ENCODE measurements around the gene CCK.

CCK gene

GRCh38 chr3:42267878-42268277 is 1.9 kb upstream of the CCK start:
- no peak for DNase-seq

DNA sequence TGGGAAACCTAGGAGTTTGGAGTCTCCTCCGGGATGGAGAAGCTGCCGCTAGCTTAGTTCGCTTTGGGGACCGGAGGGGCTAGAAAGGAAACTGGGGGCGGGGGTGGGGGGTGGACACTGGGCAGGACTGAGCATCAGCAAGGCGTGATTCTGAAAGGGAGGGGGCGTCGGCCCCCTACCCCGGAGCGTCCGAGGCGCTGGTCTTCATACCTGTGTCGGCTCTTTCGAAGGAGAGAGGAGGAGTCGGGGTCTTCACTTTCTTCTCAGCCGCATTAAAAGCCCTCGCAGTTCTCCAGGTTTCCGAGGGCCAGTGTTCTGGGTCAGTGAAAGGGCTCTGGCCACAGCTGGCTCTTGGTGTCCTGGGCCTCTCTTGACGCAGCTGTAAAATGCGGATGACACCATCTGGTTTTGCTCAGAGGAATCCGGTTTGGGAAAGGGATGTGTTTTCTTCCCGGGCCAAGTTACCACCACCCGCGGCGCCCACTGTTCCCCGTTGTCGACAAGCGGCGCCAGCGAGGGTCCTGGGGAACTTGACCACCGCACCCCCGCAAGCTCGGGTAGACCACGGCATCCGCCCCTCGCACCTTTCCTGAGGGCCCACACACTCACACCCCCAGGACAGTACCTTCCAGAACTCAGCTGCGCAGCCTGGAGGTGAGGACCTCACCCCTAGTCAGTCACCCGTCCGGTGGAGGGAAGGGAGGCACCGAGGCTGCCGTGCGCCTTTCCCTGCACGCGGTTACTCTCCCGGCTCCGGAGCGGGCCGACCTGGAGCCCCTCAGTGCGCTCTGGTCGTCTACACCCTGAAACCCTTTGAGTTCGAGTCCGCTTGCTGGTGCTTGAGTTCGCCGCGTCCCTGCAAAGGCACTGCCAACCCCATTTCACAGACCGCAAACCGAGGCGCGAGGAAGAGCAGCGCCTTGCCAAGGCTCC is 660 bp downstream of the CCK start:
- DNase-seq = no peak

DNA sequence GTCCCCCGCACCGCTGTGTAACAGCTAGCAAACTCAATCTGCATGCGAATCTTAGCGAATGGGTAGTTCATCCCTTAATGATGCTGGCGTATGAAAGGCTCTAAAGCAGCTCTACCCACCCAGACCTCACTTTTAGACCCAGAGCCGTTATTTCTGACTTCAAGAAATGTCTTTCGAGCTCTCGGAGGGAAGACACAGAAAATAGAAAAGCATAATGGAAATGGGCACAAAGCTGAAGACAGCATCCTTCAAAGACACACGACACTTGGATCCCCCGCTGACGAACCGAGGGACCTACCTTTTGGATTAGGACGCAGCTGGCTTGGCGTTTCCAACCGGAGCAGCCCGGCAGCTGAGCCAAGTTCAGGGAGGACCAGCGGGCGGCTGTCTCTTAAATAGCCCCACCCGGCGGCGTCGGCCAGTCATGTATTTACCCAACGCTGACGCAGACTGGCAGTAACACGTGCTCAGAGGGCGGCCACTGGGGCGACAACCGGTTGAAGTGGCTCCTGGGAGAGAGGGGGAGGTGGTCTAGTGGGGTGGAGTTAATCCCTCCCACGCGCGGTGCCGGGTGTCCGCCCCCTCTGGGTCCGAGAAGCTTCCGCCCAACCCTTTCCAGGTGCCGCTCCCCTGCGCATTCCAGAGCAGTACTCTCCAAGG is 1.5 kb downstream of the CCK start:
- DNase-seq = no peak

DNA sequence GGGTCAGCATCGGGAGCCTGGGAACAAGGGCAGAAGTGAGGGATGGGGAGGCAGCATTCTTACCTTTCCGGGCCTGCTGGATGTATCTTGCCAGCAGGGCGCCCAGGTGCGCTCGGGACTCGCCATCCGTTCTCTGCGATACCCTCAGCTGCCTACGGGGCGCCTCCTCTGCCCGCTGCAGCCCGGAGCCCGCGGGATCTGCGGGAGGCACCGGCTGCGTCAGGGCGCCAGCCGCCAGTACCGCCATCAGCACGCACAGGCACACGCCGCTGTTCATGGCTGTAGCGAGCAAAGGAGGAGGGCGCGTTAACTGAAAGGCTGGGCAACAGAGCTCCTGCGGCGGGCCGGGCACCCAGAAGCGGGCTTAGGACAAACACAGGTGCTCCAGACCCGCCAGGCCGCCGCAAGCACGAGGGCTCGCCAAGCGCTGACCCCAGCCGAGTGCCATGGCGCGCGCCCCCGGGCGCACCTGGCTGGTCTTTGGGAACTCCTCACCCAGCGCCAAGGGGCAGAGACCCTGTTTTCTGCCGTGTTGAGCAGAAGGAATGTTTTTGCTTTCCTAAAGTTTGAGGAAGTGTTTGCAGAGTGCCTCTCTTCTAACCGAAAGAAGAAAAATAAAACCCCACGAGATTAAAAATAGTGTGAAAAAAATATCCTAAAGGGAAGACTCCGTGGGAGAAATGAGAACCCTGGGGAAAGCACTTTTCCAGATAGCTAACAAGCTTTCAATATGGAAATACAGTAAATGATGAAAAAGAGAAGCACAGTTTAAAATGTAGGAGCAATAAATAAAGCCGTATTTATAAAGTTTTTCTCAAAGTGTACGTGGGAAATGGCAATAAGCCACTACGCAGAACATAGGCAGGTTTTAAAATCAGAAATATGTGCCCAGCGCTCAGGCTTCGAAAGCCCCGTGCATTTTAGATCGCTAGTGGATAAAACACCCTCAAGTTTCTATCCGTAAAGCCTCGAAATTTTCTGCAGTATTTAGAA is 2.3 kb downstream of the CCK start:
- DNase-seq = no peak

DNA sequence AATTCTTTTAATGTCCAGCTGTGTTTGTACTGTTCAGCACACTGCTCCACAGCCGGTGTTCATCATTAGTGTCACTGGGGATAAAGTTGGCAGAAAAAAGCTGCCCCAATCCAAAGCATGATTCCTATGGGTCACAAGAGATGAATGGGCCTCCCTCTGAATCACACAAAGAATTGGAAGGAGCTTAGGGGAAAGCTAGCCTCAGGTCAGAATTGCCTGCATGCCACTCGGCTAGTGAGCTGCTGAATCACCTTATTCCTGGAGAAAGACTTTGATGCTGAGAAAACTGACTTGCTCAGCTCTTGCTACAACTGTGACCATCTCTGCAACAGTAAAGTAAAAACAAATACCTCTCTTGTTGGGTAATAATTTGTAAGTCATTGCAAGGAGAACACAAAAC is 3.5 kb downstream of the CCK start:
- no peak for DNase-seq

- no peak for DNase-seq
Observed at GRCh38 chr3:42257007-42257406, 9.0 kb downstream of the CCK start.

DNA sequence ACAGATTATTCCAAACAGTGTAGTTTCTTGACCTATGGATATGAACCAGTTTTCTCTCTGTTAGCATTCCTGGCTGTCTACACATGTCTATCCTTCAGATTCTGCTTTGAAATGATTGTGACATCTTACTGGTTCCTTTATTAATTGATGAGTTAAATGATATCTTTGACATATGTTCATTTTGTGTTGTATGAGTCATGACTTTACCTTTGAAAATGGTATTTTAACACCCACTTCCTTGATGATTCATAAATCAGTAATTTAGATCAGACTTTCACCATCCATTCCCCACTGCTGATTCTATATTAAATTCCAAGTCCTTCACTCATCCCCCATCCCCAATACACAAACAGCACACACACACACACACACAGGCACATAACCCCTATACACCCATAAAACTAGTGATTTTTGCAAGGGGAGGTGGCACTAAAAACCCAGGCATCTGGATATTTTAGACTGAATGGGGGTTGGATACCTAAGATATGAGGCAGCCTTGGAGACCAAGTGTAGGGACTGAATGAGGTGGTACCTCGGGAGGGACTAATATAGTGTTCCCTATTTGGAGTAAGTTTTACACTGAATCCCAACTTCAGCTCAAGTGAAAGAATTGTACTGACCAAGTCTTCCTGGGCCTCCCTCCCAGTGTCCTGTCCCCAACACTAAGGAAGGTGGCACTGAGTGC is 9.7 kb downstream of the CCK start:
- DNase-seq = no peak

- no peak for DNase-seq
Observed at GRCh38 chr3:42254566-42254965, 11.4 kb downstream of the CCK start.

- no peak for DNase-seq
Observed at GRCh38 chr3:42250761-42251160, 15.2 kb downstream of the CCK start.

DNA sequence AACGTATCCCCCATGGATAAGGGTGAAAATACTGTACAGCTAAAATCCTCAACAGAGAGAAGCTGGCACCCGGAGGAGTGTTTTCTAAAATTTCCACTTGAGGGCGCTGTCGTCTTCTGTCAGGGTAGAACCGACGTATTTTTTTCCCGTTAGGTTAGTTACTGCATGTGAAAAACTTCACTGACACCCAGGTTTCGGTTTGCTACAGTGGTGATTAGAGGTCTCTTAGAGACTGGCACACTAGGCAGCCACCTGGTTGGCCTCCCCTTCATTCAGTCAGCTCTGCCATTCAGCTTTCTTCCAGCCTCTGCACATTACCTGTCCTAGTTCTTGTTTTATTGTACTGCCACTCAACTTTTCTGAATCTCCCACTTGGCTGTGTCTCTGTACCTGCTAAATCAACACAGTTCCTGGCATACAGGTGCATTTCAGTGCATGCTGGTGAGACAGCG is 18.4 kb downstream of the CCK start:
- DNase-seq = peak; percentile 54 to 64

DNA sequence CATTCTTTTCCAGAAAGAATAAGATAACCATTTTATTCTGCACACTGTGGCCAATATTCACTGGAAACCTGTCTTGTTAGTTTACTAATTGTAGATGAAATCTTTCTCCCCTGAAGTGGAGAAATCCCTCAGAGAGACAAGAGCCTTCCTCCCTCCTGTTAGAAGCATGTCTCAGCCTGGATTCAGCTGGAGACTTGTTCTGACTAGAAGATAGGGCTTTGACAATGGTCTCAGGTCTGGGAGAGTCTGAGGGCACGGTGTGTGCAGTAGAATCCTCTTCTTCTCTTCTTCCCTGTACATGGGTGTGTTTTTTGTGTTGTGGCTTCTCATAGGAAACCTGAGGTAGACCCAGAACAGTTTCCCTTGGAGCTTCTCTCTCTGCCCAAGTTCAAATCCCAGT is 19.9 kb downstream of the CCK start:
- no peak for DNase-seq

DNA sequence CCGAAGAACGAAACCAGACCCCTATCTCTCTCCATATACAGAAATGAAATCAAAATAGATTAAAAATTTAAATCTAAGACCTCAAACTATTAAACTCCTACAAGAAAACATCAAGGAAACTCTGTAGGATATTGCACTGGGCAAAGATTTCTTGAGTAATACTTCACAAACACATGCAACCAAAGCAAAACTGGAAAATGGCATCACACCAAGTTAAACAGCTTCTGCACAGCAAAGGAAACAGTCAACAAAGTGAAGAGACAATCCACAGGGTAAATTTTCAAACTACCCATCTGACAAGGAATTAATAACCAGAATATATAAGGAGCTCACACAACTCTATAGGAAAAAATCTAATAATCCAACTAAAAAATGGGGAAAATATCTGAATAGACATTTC is 29.4 kb downstream of the CCK start:
- DNase-seq = no peak

DNA sequence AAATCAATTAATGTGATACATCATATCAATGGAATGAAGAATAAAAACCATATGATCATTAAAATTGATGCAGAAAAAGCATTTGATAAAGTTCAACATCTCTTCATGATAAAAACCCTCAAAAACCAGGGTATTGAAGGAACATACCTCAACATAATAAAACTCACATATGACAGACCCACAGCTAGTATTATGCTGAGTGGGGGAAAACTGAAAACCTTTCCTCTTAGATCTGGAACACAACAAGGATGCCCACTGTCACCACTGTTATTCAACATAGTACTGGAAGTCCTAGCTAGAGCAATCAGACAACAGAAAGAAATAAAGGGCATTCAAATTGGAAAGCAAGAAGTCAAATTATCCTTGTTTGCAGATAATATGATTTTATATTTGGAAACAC is 30.5 kb downstream of the CCK start:
- no peak for DNase-seq

DNA sequence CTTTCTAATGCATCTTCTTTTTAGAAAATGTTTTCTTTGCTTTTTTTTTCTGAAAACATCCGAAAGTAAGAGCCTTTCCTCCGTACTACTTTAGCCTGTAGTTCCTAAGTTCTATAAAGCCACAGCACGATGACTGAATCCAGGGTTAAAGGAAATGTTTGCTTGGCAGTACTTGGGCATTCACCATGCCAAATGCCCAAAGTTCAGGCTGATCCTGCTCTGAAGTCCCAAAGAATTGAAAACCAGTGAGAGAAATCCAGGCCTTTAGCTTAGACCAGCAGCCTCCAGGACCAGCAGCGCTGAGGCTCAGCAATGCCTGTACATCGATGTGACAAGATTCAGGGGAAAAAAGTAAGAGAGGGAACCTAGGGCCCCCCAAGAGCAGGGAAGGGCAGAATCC is 35.1 kb downstream of the CCK start:
- DNase-seq = no peak

GRCh38 chr3:42229942-42230688 is 35.9 kb downstream of the CCK start:
- DNase-seq = peak; percentile 16 to 24

- no peak for DNase-seq
Observed at GRCh38 chr3:42229266-42229941, 36.6 kb downstream of the CCK start.

DNA sequence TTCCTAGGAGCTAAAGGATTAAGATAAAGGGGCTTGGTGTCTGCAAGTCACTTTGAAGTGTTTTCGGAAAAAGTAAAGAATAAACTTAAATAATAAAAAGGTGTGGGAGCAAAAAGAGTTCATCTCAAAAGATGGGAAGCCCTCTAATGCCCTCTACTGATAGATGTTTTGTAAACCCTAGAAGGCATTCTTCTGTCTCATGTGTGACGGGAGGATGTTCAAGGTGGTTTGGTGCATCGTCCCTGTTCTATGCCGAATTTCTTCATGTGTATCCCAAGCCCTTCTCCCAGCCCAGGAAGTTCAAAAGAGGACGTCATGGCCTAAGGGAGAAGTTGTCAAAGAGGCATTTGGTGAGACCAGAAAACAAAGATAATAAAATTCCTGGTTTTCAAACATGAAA is 37.2 kb downstream of the CCK start:
- DNase-seq = no peak

GRCh38 chr3:42226470-42227425 is 39.2 kb downstream of the CCK start:
- DNase-seq = no peak

DNA sequence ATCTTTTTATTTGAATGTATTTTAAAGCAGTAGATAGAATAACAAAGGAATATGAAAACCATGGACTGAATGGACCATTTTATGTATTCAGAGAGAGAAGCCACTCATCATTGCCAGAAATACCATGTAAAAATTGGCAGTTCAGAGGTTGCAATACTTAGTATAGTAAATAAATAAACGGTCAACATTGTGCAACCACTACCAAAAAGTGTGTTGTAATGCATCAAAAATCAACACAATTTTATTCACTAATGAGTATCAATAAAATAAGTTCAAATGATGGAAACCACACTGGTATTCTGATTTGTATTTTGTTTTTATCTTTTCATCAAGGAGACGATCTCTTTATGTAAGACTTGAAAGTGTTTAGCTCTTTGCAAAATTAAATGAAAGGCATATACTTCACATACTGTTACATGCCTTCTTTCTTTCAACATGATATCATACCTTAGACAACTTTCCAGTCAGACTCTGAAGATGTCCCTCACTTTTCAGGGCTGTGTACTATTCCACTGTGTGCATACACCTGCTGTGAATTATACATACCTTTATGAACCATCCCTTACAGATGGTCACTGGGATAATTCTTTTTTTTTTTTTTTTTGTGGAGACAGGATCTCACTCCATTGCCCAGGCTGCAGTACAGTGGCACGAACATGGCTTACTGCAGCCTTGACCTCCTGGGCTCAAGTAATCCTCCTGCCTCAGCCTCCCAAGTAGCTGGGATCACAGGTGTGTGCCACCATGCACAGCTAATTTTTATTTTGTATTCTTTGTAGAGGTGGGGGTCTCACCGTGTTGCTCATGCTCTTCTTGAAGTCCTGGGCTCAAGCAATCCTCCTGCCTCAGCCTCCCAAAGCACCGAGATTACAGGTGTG is 40.3 kb downstream of the CCK start:
- no peak for DNase-seq

All from inflammatory macrophage (primary cell).